Panc1 (cell line): ENCODE results near the gene EMILIN3.

Experiments used
- POLR2AphosphoS5 ChIP-seq: IDR thresholded peaks from 2 replicates; pipeline ENCODE4 v1.6.1; 2012; ENCODE audit warnings: mild to moderate bottlenecking, low read depth, low read length, moderate library complexity
- TF ChIP-seq, protein P1 (sequence below): fragments of 450-650 bp; IDR thresholded peaks from 2 replicates; pipeline ENCODE4 v1.5.1; 2017; ENCODE audit warnings: mild to moderate bottlenecking

DNA sequence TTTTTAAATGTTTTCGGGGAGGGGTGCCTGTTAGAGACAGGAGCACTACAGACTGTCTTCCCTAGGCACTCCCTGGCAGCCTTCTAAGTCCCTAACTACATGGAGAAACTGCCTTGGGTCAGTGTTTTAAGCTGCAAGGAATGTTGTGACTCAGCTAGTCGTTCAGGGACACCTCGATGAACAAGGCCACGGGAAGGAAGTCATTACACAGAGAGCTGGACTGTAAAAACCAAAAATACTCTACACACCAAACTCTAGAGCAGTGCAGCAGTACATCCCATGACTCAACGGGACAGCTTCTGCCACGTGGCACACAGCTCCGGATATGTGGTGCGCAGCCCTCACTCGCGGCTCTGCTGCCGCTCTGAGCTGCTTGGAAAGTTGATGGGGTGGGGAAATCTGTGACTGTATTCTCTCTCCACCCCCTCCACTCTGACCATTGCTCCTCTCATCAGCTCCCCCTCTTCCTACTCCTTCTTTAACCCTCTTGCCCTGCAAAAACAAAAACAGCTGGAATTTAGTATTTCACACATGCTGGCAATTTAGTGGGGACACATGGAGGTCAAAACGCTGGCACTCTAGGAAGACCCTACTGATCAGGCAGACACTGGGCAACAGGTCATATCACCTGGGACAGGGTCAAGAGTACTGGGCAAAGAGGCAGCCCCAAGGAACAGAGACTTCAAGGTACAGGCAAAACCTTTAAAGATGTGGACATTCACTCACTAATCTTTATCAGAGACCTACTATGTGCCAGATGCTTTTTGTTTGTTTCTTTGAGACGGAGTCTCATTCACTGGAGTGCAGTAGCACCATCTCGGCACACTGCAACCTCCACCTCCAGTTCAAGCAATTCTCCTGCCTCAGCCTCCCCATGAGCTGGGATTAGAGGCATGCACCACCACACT lies 36.9 kb downstream of the EMILIN3 start:
- TF ChIP-seq POLR2AphosphoS5, result no peak
- TF ChIP-seq, protein P1, sequence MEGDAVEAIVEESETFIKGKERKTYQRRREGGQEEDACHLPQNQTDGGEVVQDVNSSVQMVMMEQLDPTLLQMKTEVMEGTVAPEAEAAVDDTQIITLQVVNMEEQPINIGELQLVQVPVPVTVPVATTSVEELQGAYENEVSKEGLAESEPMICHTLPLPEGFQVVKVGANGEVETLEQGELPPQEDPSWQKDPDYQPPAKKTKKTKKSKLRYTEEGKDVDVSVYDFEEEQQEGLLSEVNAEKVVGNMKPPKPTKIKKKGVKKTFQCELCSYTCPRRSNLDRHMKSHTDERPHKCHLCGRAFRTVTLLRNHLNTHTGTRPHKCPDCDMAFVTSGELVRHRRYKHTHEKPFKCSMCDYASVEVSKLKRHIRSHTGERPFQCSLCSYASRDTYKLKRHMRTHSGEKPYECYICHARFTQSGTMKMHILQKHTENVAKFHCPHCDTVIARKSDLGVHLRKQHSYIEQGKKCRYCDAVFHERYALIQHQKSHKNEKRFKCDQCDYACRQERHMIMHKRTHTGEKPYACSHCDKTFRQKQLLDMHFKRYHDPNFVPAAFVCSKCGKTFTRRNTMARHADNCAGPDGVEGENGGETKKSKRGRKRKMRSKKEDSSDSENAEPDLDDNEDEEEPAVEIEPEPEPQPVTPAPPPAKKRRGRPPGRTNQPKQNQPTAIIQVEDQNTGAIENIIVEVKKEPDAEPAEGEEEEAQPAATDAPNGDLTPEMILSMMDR, result no peak
